ENCODE data around the gene INAVA.

DNA sequence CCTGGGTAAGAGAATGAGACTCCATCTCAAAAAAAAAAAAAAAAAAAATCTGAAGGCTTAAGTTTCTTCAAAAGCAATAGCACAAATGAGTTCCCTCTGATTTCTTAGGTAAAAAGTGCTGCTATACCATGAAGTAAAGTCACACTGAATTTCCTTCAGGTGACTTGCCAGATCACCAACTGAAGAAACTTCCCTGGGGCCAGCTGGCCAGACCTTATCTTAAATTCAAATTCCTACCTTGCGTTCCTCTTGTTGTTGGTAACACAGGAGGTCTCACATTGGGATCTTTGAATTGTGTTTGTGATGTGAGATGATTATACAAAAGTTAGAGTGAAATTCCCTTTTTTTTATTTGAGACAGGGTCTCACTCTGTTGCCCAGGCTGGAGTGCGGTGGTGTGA lies 11.8 kb downstream of the INAVA start:
- no peak for TF ChIP-seq POLR2AphosphoS5 (IDR thresholded peaks at IDR 0.05)
- TF ChIP-seq EP300 (IDR thresholded peaks at IDR 0.05), result no peak
- TF ChIP-seq, protein P1, sequence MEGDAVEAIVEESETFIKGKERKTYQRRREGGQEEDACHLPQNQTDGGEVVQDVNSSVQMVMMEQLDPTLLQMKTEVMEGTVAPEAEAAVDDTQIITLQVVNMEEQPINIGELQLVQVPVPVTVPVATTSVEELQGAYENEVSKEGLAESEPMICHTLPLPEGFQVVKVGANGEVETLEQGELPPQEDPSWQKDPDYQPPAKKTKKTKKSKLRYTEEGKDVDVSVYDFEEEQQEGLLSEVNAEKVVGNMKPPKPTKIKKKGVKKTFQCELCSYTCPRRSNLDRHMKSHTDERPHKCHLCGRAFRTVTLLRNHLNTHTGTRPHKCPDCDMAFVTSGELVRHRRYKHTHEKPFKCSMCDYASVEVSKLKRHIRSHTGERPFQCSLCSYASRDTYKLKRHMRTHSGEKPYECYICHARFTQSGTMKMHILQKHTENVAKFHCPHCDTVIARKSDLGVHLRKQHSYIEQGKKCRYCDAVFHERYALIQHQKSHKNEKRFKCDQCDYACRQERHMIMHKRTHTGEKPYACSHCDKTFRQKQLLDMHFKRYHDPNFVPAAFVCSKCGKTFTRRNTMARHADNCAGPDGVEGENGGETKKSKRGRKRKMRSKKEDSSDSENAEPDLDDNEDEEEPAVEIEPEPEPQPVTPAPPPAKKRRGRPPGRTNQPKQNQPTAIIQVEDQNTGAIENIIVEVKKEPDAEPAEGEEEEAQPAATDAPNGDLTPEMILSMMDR (IDR thresholded peaks at IDR 0.05), result no peak
- TF ChIP-seq POLR2A (IDR thresholded peaks at IDR 0.05), result no peak

Measured in upper lobe of left lung (tissue), 4 donors.